GM23248 (cell line): ENCODE data around the gene WDR45.

Experiments
- EZH2 ChIP-seq: fragments of 200-600 bp; sonication (generic); IDR thresholded peaks from 2 replicates; pipeline ENCODE4 v1.6.1; 2018; ENCODE audit warnings: antibody characterized with exemption, mild to moderate bottlenecking; ENCODE audit not compliant: insufficient read depth, poor library complexity, severe bottlenecking
- EZH2phosphoT487 ChIP-seq: fragments of 200-600 bp; sonication (generic); IDR thresholded peaks from 2 replicates; pipeline ENCODE4 v1.6.1; 2018; ENCODE audit warnings: antibody characterized with exemption, moderate library complexity, mild to moderate bottlenecking, low read depth; ENCODE audit not compliant: insufficient read depth

- TF ChIP-seq EZH2phosphoT487 (no peak), EZH2 (no peak)
Measured at GRCh38 chrX:49064303-49064702, 15.4 kb downstream of the WDR45 start.
